ENCODE results near the gene STX4. TPM values are rescaled to one million over a fixed set of nuclear protein-coding genes. Genes with fewer than 3 reads are reported as not detected.

Gene STX4
- total and polyA plus RNA-seq, 8 donors = 37.7 to 84.8 (median 43.3) TPM

- H3K4me1 ChIP-seq = no peaks in the 10 kb centered on the region
- ATAC-seq (no peak), DNase-seq (no peak)
- intact Hi-C loops (cut with DNase I) = no loop called here
- no peak overlapping the region for H3K27ac ChIP-seq
- no peaks in the 10 kb centered on the region for H3K9me3 ChIP-seq
- H3K36me3 ChIP-seq = peaks cover 0 to 87% of the 10 kb centered on the region in 2 donors
- H3K4me3 ChIP-seq = no peak overlapping the region
- H3K27me3 ChIP-seq = no peaks in the 10 kb centered on the region
- TF ChIP-seq, protein P1, sequence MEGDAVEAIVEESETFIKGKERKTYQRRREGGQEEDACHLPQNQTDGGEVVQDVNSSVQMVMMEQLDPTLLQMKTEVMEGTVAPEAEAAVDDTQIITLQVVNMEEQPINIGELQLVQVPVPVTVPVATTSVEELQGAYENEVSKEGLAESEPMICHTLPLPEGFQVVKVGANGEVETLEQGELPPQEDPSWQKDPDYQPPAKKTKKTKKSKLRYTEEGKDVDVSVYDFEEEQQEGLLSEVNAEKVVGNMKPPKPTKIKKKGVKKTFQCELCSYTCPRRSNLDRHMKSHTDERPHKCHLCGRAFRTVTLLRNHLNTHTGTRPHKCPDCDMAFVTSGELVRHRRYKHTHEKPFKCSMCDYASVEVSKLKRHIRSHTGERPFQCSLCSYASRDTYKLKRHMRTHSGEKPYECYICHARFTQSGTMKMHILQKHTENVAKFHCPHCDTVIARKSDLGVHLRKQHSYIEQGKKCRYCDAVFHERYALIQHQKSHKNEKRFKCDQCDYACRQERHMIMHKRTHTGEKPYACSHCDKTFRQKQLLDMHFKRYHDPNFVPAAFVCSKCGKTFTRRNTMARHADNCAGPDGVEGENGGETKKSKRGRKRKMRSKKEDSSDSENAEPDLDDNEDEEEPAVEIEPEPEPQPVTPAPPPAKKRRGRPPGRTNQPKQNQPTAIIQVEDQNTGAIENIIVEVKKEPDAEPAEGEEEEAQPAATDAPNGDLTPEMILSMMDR (IDR thresholded peaks at IDR 0.05) = no peak
Measured at GRCh38 chr16:31087481-31087880, 54.1 kb downstream of the STX4 start.

DNA sequence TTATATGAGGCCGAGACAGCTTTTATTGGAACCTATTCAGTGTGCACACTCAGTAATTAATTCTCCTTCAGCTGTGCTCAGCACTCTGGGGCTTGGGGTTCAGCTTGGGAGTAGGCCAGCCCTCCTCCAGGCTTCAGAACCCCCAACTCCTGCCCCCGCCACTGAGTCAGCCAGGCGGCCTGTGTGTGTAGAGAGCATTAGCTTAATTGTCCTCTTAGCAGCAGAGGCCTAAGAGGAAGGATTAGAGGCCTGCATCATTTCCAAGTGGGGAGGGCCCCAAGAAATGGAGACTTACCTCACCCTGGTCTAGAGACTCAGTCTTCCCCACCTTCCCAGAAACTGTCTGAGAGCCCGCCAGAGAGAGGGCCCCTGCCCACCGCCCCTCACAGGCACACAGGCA lies 54.6 kb downstream of the STX4 start:
- no peak for ATAC-seq
- no peaks in the 10 kb centered on the region for H3K9me3 ChIP-seq
- no peak overlapping the region for H3K27ac ChIP-seq
- no peak for DNase-seq
- intact Hi-C loops (cut with DNase I) = no loop called here
- TF ChIP-seq, protein P1 (IDR thresholded peaks at IDR 0.05) = no peak
- H3K36me3 ChIP-seq = peaks cover 0 to 82% of the 10 kb centered on the region in 2 donors
- no peaks in the 10 kb centered on the region for H3K4me1 ChIP-seq
- no peak overlapping the region for H3K4me3 ChIP-seq
- no peaks in the 10 kb centered on the region for H3K27me3 ChIP-seq

GRCh38 chr16:31088459-31089183 lies 55.3 kb downstream of the STX4 start, which contains the start of gene PRSS53:
TSS of gene PRSS53 (minus strand) at chr16:31088943. CDS start at chr16:31088809, 134 bp downstream.
- no peak for ATAC-seq
- H3K36me3 ChIP-seq = peaks cover 0 to 76% of the 10 kb centered on the region in 2 donors
- peaks cover 0 to 5% of the 10 kb centered on the region in 2 donors for H3K4me1 ChIP-seq
- intact Hi-C loops (cut with DNase I) = no loop called here
- H3K9me3 ChIP-seq = no peaks in the 10 kb centered on the region
- H3K27ac ChIP-seq = no peak within 1 kb of the TSS
- TF ChIP-seq, protein P1 (IDR thresholded peaks at IDR 0.05) = no peak
- no peak within 1 kb of the TSS for H3K4me3 ChIP-seq
- no peak for DNase-seq
- no peaks in the 10 kb centered on the region for H3K27me3 ChIP-seq

- DNase-seq (no peak), ATAC-seq (no peak)
- Histone ChIP-seq H3K9me3 (no peaks in the 10 kb centered on the region), H3K4me3 (no peak overlapping the region), H3K27ac (no peak overlapping the region), H3K27me3 (no peaks in the 10 kb centered on the region), H3K36me3 (peaks cover 0 to 70% of the 10 kb centered on the region in 2 donors), H3K4me1 (peaks cover 0 to 11% of the 10 kb centered on the region in 2 donors)
- intact Hi-C loops (cut with DNase I) = no loop called here
- TF ChIP-seq, protein P1 (IDR thresholded peaks at IDR 0.05) = no peak
Measured at GRCh38 chr16:31089199-31089598, 55.8 kb downstream of the STX4 start.

Other genes starting within 250 kb of the STX4 start
- 10 to 100 TPM; 12.3 to 13.1 TPM for gene ZNF629, start 246.4 kb upstream of the STX4 start, total RNA-seq
- gene ZNF629, start 246.4 kb upstream of the STX4 start, polyA plus RNA-seq (ENCODE audit: insufficient read length in 6 of 6) = 10 to 100 TPM; 17.8 to 22.8 (median 20.9) TPM
- gene BCL7C, start 139.5 kb upstream of the STX4 start, total RNA-seq = 10 to 100 TPM; 25.8 to 29.3 TPM
- 10 to 100 TPM; 36.0 to 50.5 (median 46.5) TPM for gene BCL7C, start 139.5 kb upstream of the STX4 start, polyA plus RNA-seq (ENCODE audit: insufficient read length in 6 of 6)
- 1 to 10 TPM; 4.5 to 7.9 TPM for gene CTF1, start 136.9 kb upstream of the STX4 start, total RNA-seq
- 10 to 100 TPM in 2 of 6 donors, 1 to 10 TPM in 4; 8.8 to 10.5 (median 9.3) TPM for gene CTF1, start 136.9 kb upstream of the STX4 start, polyA plus RNA-seq (ENCODE audit: insufficient read length in 6 of 6)
- gene FBXL19, start 110.0 kb upstream of the STX4 start, total RNA-seq = 10 to 100 TPM; 11.2 to 18.7 TPM
- 10 to 100 TPM; 13.8 to 26.8 (median 20.9) TPM for gene FBXL19, start 110.0 kb upstream of the STX4 start, polyA plus RNA-seq (ENCODE audit: insufficient read length in 6 of 6)
- gene ORAI3, start 84.5 kb upstream of the STX4 start, total RNA-seq = 10 to 100 TPM; 20.7 to 23.2 TPM
- 10 to 100 TPM; 16.9 to 20.7 (median 18.6) TPM for gene ORAI3, start 84.5 kb upstream of the STX4 start, polyA plus RNA-seq (ENCODE audit: insufficient read length in 6 of 6)
- gene SETD1A, start 75.8 kb upstream of the STX4 start, total RNA-seq = 10 to 100 TPM; 12.1 to 16.4 TPM
- gene SETD1A, start 75.8 kb upstream of the STX4 start, polyA plus RNA-seq (ENCODE audit: insufficient read length in 6 of 6) = 10 to 100 TPM; 14.7 to 21.5 (median 15.3) TPM
- gene HSD3B7, start 48.4 kb upstream of the STX4 start, total RNA-seq = 10 to 100 TPM; 25.9 to 28.4 TPM
- gene HSD3B7, start 48.4 kb upstream of the STX4 start, polyA plus RNA-seq (ENCODE audit: insufficient read length in 6 of 6) = 1 to 10 TPM; 3.9 to 5.1 (median 4.5) TPM
- gene STX1B, start 22.9 kb upstream of the STX4 start, total RNA-seq = under 1 TPM; 0.47 to 0.50 TPM
- gene STX1B, start 22.9 kb upstream of the STX4 start, polyA plus RNA-seq (ENCODE audit: insufficient read length in 6 of 6) = under 1 TPM; 0.24 to 0.85 (median 0.60) TPM
- gene ZNF668, start 40.7 kb downstream of the STX4 start, total RNA-seq = 10 to 100 TPM; 11.8 to 12.2 TPM
- gene ZNF668, start 40.7 kb downstream of the STX4 start, polyA plus RNA-seq (ENCODE audit: insufficient read length in 6 of 6) = 1 to 10 TPM; 3.8 to 5.9 (median 5.4) TPM
- 10 to 100 TPM; 15.1 to 18.1 TPM for gene ZNF646, start 40.9 kb downstream of the STX4 start, total RNA-seq
- 10 to 100 TPM; 11.3 to 14.6 (median 12.9) TPM for gene ZNF646, start 40.9 kb downstream of the STX4 start, polyA plus RNA-seq (ENCODE audit: insufficient read length in 6 of 6)
- gene PRSS53, start 55.4 kb downstream of the STX4 start, total RNA-seq = 1 to 10 TPM; 1.9 to 2.9 TPM
- 1 to 10 TPM in 5 of 6 donors, under 1 TPM in 1; 0.96 to 2.9 (median 2.2) TPM for gene PRSS53, start 55.4 kb downstream of the STX4 start, polyA plus RNA-seq (ENCODE audit: insufficient read length in 6 of 6)
- 100 to 1,000 TPM in 1 of 2 donors, 10 to 100 TPM in 1; 76.4 to 102 TPM for gene VKORC1, start 61.2 kb downstream of the STX4 start, total RNA-seq
- 10 to 100 TPM; 62.0 to 66.5 (median 63.6) TPM for gene VKORC1, start 61.2 kb downstream of the STX4 start, polyA plus RNA-seq (ENCODE audit: insufficient read length in 6 of 6)
- gene BCKDK, start 74.8 kb downstream of the STX4 start, total RNA-seq = 10 to 100 TPM; 36.1 to 43.8 TPM
- 10 to 100 TPM; 32.8 to 40.9 (median 38.9) TPM for gene BCKDK, start 74.8 kb downstream of the STX4 start, polyA plus RNA-seq (ENCODE audit: insufficient read length in 6 of 6)
- 10 to 100 TPM; 49.8 to 55.0 TPM for gene KAT8, start 84.1 kb downstream of the STX4 start, total RNA-seq
- 10 to 100 TPM; 59.6 to 74.6 (median 63.9) TPM for gene KAT8, start 84.1 kb downstream of the STX4 start, polyA plus RNA-seq (ENCODE audit: insufficient read length in 6 of 6)
- 100 to 1,000 TPM in 1 of 2 donors, 10 to 100 TPM in 1; 61.2 to 129 TPM for gene PRSS8, start 102.2 kb downstream of the STX4 start, total RNA-seq
- gene PRSS8, start 102.2 kb downstream of the STX4 start, polyA plus RNA-seq (ENCODE audit: insufficient read length in 6 of 6) = 100 to 1,000 TPM in 5 of 6 donors, 10 to 100 TPM in 1; 98.0 to 123 (median 107) TPM
- 1 to 10 TPM; 4.8 to 5.8 TPM for gene PRSS36, start 116.5 kb downstream of the STX4 start, total RNA-seq
- gene PRSS36, start 116.5 kb downstream of the STX4 start, polyA plus RNA-seq (ENCODE audit: insufficient read length in 6 of 6) = 1 to 10 TPM in 5 of 6 donors, under 1 TPM in 1; 0.70 to 3.3 (median 1.9) TPM
- 100 to 1,000 TPM; 180 to 259 TPM for gene FUS, start 146.6 kb downstream of the STX4 start, total RNA-seq
- gene FUS, start 146.6 kb downstream of the STX4 start, polyA plus RNA-seq (ENCODE audit: insufficient read length in 6 of 6) = 100 to 1,000 TPM; 663 to 829 (median 794) TPM
- gene PYCARD, start 169.2 kb downstream of the STX4 start, total RNA-seq = 10 to 100 TPM; 46.4 to 59.8 TPM
- gene PYCARD, start 169.2 kb downstream of the STX4 start, polyA plus RNA-seq (ENCODE audit: insufficient read length in 6 of 6) = 10 to 100 TPM; 13.2 to 21.9 (median 15.5) TPM
- gene TRIM72, start 180.6 kb downstream of the STX4 start, total RNA-seq = under 1 TPM; 0.06 to 0.08 TPM
- gene TRIM72, start 180.6 kb downstream of the STX4 start, polyA plus RNA-seq (ENCODE audit: insufficient read length in 6 of 6) = under 1 TPM; 0.14 to 0.24 (median 0.18) TPM
- gene PYDC1, start 183.6 kb downstream of the STX4 start, total RNA-seq = not detected
- gene PYDC1, start 183.6 kb downstream of the STX4 start, polyA plus RNA-seq (ENCODE audit: insufficient read length in 6 of 6) = not detected
- 10 to 100 TPM; 44.5 to 91.3 TPM for gene ITGAM, start 226.4 kb downstream of the STX4 start, total RNA-seq
- gene ITGAM, start 226.4 kb downstream of the STX4 start, polyA plus RNA-seq (ENCODE audit: insufficient read length in 6 of 6) = 1 to 10 TPM; 2.3 to 5.1 (median 3.2) TPM